Stimulated activated CD8-positive, alpha-beta memory T cell treated with anti-CD3 and anti-CD28 coated beads, Interleukin-7, amount 100 ng/mL, for 1 hour (primary cell): Measurements from ENCODE around the gene TRIM16.
"Not testable (repeated sequence)": the region's sequence is repeated elsewhere in the genome, so short reads cannot be mapped to it uniquely, and the experiment has no call there.

Experiments
- DNase-seq, 2 donors: peaks; one replicate each; pipeline ENCODE4 v3.0.0-alpha.2; 2020; ENCODE audit warnings: low read depth in 2 of 2

TRIM16 gene

GRCh38 chr17:15616828-15617227, 67.3 kb downstream of the TRIM16 start:
- not testable (repeated sequence) for DNase-seq

DNA sequence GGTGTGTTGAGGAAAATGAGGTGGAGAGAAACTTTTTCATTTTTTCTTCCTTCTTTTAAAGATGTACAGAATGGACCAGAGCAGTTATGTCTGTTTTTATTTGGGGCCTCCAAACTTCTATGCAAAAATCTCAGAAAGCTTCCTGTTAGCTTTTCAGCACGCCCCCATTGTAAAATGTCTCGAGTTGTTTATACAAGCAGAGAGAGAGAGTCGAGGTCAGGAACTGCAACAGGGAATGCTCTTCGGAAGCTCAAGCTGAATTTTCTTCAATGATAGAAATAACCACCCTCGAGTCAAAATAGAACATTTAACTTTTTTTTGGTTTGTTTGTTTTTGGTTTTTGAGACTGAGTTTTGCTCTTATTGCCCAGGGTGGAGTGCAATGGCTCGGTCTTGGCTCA, 68.3 kb downstream of the TRIM16 start:
- not testable (repeated sequence) for DNase-seq

GRCh38 chr17:15613111-15613510, 71.0 kb downstream of the TRIM16 start:
- DNase-seq, result not testable (repeated sequence)

DNA sequence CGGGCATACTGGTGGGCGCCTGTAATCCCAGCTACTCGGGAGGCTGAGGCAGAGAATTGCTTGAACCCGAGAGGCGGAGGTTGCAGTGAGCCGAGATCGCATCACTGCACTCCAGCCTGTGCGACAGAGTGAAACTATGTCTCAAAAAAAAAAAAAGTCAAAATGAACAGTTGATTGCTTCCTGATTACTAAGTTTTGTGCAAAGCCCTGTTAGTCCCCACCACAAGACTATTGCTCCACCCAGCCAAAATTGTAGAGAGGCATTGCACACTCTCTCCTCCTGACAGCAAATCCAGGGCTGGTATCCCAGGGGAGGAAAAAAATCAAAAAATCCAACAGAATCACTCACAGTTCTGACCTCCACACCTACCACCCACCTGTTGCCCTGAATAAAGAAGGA, 91.2 kb downstream of the TRIM16 start:
- DNase-seq, result not testable (repeated sequence)

- not testable (repeated sequence) for DNase-seq
Measured at GRCh38 chr17:15591986-15592385, 92.1 kb downstream of the TRIM16 start.

DNA sequence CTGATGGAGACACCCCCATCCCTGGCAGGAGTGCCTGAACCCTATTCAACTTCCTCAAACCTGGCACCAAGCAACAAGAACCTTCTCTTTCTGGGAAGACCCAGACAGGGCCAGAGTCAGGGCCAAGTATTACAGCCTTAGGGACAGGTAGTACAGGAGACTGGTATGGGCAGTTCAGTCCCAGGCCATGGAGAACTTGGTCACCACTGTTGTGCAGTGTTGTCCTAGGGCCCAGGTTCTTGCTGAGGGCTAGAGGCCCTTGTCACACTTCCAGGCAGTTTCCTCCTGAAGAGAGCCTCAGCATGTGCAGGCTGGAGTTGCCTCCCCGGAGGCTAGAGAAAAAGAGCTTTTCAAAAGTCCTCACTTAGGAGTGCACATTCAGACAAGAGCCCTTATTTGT, 93.3 kb downstream of the TRIM16 start:
- not testable (repeated sequence) for DNase-seq

GRCh38 chr17:15589544-15590536, 94.3 kb downstream of the TRIM16 start:
- not testable (repeated sequence) for DNase-seq

DNA sequence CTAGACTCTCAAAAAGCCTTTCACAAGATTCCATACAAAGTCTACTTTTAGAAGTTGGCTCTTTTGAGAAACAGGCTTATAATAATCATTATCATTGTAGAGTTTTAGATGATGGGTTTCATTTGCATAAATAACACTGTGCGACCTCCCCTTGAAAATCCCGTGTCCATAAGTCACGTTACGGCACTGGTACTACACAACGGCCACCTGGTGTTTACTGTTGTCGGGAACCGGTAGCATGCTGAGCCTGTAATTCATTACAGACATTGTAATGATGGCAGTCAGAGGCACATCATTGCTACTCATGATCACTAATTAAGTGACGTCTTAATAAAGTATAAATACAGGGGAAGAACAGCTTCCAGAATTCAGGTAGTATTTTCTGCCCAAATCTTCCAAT, 96.1 kb downstream of the TRIM16 start:
- DNase-seq, result not testable (repeated sequence)

GRCh38 chr17:15583313-15583712, 100.8 kb downstream of the TRIM16 start:
- not testable (repeated sequence) for DNase-seq

- DNase-seq, result not testable (repeated sequence)
Measured at GRCh38 chr17:15581462-15581861, 102.6 kb downstream of the TRIM16 start.
